OCI-LY1 (cell line): ENCODE data around the gene SGSM1.

Experiments
- EZH2 ChIP-seq: fragments of 200-600 bp; sonication (generic), shearing (Covaris generic); IDR thresholded peaks from 2 replicates; pipeline ENCODE4 v1.8.0; 2017; ENCODE audit warnings: borderline replicate concordance, mixed run types, mild to moderate bottlenecking, antibody characterized with exemption, low read length, moderate library complexity, mixed read lengths
- TF ChIP-seq, protein P1 (sequence below): fragments of 200-600 bp; sonication (generic), shearing (Covaris generic); IDR thresholded peaks from 2 replicates; pipeline ENCODE4 v1.5.1; 2017; ENCODE audit warnings: mild to moderate bottlenecking, antibody characterized with exemption, low read length, moderate library complexity, mixed read lengths

DNA sequence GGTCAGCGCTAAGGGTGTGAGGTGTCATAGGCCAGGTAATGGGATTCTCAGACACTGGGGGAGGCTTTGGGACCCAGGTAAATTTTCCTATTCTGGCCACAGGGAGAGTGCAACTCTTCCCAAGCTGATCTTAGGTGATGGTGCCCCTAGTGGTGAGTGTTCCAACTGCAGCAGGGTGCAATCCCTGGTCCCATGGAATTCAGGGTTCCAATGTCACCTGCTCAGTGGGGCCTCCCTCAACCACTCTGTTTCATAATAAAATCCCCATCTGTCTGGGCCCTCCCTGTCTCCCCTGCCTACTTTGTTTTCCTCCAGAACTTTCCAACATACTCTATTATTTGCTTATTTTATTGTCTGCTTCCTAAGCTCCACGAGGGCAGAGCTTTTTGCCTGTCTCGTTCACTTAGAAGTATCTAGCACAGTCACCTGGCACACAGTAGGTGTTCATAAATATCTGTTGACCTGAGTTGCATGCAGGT is 2.9 kb upstream of the SGSM1 start:
- TF ChIP-seq, protein P1, sequence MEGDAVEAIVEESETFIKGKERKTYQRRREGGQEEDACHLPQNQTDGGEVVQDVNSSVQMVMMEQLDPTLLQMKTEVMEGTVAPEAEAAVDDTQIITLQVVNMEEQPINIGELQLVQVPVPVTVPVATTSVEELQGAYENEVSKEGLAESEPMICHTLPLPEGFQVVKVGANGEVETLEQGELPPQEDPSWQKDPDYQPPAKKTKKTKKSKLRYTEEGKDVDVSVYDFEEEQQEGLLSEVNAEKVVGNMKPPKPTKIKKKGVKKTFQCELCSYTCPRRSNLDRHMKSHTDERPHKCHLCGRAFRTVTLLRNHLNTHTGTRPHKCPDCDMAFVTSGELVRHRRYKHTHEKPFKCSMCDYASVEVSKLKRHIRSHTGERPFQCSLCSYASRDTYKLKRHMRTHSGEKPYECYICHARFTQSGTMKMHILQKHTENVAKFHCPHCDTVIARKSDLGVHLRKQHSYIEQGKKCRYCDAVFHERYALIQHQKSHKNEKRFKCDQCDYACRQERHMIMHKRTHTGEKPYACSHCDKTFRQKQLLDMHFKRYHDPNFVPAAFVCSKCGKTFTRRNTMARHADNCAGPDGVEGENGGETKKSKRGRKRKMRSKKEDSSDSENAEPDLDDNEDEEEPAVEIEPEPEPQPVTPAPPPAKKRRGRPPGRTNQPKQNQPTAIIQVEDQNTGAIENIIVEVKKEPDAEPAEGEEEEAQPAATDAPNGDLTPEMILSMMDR = peak; percentile 91
- no peak for TF ChIP-seq EZH2
